Islet precursor cell (in vitro differentiated cells): Measurements from ENCODE around the gene FAT2.
"Not testable (repeated sequence)": the region's sequence is repeated elsewhere in the genome, so short reads cannot be mapped to it uniquely, and the experiment has no call there.

ENCODE experiments used
- DNase-seq: peaks from one replicate; pipeline ENCODE4 v3.0.0-alpha.2; 2018

The FAT2 gene

DNA sequence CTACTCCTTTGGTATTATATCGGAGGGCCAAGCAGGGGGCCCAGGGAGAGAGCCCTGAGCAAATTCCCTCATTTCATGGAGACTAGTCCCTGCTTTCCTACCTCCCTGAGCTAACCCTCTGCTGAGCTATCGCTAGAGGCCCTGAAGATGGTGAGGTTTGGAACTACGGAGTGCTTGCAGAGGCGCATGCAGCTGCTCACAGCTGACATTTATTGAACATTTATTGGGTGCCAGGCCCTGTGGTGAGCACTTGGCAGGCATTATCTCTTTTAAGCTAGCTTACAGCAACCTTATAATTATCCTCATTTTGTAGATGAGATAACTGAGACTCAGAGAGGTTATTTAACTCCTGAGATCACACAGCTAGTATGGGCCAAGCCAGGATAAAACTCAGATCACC lies 9.8 kb downstream of the FAT2 start:
- peak; percentile 80 for DNase-seq

DNA sequence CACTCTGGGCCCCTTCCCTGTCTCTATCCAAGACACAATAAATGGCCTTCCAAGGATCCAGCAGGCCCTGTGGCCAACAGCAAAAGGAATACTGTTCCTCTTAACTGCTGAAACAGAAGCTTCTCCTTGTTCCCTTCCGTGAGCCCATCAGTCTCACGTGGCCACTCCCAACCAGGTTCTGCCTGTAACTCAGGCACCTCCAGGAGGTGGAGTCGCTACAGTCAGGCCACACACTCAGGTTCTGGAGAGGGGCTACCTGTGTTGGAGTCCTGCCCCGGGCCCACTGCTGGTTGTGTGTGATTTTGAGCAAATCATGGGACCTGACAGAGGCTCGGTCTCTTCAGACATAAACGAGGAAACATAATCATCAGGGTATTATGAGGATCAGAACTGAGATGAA lies 10.3 kb downstream of the FAT2 start:
- DNase-seq, result peak; percentile 75

DNA sequence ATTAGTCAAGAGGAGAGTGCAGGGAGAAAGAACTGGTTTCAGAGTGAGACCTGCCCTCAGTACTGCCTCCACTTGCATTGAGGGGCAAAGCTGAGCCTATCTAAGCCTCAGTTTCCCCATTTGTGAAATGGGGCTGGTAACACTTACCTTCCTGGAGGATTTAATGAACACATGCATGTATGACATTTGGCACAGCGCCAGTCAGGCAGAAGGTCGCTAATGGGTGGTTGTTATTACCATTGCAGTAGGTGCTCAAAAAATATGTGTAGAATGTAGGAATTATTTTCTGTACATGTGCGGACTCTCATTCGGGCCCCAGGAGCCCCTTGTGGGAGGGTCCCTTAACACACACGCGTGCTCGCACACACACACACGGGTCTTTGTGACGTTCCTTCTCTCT lies 10.9 kb downstream of the FAT2 start:
- no peak for DNase-seq

DNA sequence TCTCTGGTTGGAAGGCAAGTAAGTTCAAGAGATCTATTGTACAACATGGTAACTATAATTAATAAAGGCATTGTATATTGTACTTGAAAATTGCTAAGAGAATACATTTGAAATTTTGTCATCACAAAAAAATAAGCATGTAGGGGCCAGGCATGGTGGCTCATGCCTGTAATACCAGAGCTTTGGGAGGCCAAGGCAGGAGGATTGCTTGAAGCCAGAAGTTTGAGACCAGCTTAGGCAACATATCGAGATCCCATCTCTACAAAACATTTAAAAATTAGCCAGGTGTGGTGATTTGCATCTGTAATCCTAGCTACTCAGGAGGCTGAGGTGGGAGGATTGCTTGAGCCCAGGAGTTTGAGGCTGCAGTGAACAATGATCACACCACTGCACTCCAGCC lies 12.0 kb downstream of the FAT2 start:
- not testable (repeated sequence) for DNase-seq

DNA sequence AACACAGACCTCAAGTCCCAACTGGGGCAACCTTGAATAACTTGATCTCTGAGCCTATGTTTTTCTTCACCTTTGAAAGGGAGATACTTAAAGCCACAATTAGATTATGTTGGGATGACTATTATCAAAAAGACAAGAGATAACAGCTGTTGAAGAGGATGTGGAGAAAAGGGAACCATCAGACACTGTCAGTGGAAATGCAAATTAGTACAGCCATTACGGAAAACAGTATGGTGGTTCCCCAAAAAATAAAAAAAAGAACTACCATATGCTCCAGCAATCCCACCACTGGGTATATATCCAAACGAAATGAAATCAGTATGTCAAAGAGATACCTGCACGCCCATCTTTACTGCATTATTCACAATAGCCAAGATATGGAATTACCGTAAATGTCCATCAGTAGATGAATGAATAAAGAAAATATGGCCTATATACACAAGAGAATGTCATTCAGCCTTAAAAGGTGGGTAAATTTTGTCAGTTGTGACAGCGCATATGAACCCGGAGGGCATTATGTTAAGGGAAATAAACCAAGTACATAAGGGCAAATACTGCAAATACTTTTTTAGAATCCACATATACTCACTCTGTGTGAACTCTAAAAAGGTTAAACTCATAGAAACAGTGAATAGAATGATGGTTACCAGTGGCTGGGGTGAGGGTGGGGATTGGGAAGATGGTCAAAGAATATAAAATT lies 12.7 kb downstream of the FAT2 start:
- DNase-seq, result no peak

DNA sequence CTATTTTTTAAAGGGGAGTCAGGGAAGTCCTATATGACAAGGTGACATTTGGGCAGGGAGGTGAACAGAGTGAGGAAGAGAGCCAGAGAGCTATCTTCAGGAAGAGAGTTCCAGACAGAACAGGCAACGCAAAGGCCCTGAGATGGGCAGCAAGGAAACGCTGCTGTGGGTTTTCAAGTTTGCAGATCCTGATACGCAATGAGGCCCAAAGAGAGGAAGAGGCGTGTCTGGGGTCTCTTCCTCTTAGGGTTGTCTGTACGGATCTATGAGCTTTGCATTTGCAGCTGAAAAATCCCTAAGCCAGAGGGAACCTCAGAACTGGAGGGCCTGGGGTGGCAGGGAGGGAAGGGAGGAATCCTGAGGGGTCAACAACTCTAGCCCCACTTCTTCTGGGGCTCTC lies 13.6 kb downstream of the FAT2 start:
- DNase-seq, result peak; percentile 45

DNA sequence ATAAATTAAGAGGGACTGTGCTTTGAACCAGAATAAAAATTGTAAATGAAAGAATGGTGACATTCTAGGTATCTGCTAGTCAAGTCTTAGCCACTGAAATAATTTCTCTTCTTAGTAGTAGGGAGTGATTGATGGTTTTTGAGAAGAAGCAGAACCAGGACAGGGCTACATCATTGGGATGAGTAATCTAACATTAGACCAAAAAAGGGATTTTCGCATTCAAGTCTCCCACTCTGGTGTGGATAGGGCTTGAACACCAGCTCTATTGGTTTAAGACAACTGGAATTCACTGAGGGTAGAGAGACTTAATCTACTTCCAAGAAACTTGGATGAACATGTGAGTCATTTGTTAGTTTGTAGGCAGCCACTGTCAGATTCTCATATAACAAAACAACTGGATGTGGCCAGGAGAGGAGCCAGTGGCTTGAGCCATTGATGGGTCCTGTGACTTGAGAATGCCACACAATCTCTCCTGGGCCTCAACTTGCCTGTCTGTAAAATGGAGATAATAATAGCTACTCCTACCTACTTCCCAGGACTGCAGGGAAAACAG lies 16.6 kb downstream of the FAT2 start:
- DNase-seq, result no peak

DNA sequence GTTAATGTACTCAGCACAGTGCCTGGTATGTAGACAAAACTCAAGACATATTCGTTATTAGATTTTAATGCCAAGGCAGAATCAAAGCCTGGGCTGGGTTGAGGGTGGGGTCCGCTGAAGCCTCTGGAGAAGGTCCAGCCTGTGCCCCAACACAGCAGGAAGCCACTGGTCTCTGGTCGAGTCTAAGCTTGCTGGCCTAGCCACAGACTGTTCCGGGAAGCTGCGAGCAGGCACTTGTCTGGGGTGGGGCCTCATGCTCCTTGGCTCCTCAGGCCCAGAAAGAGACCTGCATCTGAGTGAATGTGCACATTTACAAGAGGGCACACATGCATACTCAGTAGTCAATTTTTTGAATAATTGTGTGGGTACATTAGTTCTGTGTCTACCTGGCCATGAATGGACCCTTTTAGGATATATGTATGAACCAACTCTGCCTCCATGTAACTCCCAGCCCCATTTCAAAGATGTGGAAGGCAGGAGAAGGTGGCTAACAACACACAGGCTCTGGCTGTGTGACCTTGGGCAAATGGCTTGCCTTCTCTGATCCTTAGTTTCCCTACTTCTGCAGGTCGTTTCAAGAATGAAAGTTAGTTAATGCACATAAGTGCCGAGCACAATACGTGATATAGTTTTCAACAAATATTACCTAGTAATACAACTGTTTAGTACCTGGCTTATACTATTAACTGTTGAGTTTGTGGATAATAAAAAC lies 18.3 kb downstream of the FAT2 start:
- DNase-seq, result peak; percentile 52

DNA sequence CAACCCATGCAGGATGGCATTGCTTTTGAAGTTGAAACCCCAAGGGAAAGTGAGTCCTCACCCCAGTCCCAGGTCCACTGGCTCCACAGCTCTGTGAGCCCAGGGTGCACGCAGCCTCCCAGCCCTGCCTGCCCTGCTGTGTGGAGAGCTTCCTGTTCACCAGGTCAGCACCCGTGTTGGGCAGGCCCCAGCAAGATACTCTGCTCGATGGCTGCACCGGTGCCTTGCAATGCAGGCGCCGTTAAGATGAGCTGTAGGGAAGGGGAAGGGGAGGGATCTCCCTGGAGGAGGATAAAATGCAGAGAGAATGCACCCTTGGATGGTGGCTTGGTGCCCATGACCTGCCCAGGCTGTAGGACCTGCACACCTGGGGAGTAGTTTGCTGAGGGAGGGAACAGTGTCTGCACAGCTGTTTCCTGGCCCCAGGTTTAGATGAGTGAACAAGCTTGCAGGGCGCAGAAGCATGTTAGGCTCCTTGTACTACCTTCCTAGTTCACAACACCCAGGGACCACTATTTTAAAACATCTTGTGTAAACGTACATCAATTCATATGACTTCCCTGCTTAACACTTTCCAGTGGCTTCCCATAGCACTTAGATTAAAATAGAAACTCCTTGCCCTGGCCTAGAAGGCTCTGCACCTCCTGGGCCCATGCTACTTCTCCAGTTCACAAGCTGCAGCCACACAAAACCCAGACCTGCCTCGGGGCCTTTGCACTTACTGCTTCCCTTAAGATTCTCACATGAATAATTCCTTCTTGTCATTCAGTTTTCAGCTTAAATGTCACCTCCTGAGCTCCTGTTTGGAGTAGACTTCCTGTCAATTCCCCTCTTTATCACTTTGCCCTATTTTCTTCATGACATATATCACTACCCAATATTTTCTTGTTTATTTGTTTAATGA lies 19.6 kb downstream of the FAT2 start:
- peak; percentile 54 for DNase-seq

DNA sequence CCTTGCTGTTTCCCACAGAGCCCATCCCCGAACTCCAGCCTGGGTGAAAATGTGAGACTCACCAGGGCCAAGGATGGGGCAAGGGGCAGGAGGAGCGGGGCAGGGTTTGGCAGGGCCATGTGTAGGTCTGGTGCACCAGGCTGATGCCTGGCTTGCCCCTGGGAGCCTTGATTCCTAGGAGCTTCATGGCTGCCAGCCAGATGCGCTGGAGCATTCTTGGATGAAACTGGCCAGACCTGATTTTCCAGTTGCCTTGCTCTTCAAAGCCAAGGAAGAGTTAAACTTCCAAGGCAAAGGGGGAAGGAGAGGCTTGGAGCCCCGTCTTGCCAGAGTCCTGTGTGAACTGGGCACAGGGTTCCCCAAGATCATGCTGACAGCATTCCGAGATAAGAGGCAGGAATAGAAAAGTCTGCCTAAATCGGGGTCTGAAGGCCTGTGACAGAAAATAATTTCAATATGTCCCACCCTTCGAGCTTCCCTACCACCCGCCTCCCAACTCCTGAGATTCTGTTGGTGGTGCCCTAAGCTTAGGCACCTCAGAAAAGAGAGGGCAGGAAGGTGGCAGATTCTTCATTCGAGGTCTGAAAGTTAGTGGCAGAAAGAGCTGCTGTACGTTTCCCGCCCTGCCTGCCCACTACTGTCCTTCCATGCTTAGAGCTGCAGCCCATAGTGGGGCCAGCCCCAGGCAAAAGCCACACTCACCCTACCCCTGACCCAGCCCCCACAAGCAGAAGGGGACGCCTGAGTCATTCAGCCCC lies 20.4 kb downstream of the FAT2 start:
- peak; percentile 84 for DNase-seq

DNA sequence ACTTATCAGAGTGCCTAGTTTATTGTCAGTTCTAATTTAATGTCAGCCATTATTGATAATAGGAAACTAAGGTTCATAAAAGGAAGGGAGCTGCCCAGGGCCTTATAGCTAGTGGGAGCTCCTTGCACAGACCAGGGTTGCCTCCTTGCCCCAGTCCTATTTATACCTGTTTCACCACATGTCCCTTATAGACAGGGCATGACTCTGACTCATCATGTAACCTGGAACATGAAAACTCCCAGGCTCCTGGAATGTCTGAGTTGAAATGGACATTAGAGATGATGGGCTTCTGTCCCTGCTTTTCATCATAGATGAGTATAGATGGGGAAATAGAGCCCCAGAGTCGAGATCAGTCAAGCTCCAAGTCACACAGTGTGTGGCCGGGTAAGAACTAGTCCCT lies 21.1 kb downstream of the FAT2 start:
- DNase-seq, result peak; percentile 71

DNA sequence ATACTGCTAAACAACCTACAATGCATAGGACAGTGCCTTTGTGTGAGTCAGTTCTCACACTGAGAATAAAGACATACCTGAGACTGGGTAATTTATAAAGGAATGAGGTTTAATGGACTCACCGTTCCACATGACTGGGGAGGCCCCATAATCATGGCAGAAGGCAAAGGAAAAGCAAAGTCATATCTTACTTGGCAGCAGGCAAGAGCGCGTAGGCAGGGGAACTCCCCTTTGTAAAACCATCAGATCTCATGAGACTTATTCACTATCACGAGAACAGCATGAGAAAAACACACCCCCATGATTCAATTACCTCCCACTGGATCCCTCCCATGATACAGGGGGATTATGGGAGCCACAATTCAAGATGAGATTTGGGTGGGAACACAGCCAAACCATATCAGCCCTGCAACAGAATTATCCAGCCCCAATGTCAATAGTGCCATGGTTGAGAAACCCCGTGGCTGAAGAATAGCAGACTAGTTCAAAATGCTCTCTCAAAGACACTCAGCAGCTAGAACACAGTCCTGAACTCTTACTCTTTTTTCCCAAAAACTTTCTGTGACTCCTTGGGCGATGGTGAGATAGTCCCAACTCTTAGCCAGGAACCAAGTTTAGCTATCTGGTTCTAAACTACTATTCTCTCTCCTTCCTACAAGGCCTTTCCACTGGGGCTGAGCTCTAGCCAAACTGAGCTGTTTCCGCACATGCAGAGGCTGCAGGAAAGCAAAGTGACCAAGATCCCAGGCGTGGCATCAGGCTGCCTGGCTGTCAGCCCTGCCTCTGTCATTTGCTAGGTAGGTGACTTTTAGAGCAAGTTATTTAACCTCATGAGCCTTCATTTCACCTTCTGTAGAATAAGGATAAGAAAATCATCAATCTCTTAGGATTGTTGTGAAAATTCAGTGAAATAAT lies 21.7 kb downstream of the FAT2 start:
- DNase-seq, result peak; percentile 47

DNA sequence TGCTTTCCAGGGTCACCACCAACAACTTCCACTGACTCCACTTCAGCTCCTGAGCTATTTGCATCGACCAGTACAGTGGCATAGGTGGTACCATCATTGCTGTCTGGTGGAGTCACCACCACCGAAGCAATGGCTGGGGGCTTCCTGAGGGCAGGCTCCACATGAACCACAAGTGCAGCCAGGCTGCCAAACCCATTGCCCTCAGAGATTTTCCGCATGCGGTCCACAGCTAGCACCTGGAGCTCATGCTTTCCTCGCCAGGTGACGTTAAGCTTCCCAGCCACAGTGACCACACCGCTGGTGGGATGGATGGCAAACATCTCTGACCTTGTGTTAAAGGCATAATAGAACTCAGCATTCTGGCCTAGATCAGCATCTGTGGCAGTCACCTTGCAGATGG lies 23.1 kb downstream of the FAT2 start:
- peak; percentile 22 for DNase-seq

DNA sequence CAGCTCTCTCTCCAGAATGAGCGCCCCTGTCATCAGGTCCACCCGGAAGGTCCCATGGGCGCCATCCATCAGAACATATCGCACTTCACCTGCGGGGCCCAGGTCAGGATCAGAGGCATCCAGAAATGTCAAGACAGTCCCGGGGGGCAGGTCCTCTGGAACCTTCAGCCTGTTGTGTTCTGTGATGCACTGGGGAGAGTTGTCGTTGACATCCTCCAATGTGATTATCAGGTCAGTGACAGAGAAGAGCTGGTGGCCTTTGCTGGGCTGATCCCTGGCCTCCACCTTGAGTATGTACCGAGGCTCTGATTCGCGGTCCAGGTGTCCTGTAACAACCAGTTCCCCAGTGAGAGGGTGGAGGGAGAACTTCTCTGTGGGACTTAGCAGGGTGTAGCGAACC lies 25.2 kb downstream of the FAT2 start:
- DNase-seq, result peak; percentile 30

DNA sequence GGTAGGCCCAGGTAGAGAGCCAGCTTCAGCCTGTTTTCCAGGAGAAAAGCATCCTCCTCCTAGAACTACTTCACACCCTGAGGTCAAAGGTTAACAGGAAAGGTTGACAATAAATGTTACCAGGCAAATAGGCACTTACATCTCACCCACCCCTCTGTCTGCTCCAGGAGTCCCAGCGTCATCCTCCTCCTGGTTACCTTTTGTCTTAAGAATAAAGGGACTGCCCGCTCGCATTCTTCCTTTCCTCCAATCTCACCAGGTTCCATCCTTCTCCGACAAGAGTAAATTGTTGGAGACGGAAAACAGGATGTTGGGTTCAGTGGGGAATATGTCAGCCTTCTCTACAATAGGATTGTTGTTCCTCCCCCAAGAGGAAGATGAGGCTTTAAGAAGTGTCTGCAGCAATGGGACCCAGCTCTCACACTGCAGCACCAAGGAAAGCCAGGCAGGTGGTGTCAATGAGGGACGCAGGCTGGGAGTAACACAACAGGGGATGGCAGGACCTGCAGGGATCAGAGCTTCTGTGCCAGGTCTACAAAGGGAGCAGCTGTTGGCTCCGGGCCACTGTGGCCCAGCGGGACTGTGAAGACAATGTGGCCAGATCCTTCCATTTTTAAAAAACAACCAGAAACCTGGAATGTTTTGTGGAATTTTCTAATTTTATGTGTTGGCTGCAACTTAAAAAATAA lies 29.0 kb downstream of the FAT2 start:
- peak; percentile 42 for DNase-seq

DNA sequence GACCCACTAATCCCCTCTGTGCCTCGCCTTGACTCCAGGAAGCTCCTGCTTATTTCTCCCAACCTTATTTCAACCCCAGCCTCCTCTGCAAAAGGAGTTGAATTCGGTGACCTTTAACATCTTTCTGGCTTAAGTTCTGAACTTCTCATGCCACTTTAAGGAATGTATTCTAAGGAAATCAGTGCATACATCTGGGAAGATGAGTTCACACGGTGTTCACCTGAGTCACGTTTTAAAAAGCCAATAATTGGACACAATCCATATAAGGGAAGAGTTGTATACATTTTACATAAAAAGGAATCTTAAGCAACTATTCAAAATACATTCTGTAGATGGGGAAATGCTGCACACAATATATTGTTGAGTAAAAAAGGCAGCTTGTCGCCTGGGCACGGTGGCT lies 33.2 kb downstream of the FAT2 start:
- DNase-seq, result no peak

DNA sequence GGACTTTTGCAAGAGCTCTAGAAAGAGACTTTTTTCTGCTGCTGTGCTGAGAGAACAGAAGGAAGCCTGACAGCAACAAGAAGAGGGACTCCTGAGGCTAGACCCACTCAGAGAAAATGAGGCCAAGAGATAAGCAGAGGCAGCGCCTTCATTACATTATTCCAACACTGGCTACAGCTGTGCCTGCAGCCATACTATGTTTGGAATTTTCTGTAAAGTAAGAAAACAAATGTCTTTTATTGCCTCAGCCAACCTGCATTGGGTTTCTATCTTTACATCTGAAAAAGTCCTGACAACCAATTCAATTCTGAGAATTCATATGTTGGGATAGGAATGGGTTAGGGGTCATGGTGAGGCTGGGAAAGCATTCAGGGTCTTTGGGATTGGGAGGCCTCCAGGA lies 33.7 kb downstream of the FAT2 start:
- DNase-seq, result peak; percentile 41

DNA sequence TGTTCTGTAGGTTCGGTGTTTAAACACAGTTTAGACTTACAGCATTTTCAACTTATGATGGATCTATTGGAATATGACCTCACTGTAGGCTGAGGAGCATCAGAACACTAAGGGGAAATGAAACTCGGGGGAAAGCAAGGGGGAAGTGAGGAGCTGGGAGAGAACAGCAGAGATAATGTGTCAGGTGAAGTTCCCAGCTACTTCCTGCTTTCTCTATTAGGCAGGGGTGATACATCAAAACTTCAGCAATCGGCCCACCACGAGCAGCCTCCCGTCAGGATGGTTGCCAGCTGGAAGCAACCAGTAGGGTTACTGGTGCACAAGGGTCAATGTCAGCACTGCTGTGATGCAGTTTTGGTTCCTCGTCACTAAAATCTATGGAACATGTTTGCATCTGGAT lies 34.3 kb downstream of the FAT2 start:
- DNase-seq, result no peak

DNA sequence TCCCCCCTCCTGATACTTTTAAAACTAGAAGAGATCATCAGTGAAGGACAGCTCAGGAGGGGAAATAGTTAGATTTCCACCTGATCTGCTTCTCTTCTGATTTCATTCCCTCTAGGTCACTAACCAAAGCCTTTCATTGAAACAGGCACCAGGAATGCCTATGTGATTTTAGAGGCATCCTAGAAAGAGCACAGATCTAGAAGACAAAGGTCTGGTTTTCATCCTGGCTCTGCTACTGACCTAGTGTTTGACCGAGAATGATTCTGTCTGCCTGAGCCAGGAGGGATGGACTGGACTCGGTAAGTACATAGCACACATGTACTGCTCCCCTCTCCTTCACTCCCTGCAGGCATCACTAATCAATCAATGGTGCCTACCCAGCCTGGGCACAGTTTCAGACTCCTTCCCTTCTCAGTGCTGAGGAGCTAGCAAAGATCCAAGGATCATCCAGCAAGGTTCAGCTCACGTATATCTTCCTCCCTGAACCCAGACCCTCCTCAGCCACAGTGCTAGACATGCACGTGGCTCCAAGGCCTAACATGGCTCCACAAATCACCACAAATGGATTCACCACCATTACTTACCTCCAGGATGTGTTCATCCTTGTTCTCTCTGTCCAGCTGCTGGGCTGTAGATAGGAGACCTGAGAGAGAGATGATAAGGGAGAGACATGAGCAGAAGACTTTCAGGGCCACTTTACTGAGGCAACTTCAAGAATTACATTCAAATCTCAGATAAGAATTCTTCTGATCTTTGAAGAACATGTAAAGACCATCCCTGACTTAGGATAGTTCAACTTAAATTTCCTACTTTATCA lies 35.2 kb downstream of the FAT2 start:
- DNase-seq, result peak; percentile 29

DNA sequence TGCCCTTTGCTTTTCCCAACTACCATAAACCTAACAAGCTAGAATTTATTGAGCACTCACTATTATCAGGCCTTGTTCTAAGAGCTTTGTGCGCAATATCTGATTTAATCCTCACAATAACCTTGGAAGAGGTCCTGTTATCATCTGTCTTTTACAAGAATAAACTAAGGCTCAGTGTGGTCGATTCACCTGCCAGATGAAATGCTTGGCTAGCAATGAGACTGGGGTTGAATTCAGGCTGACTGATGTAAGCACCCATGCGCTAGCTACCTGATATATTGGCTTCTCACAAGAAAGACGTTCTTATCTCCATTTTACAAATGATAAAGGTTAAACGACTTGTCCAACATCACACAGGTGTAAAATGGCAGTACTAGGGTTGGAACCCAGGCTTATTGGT lies 37.4 kb downstream of the FAT2 start:
- no peak for DNase-seq
